HG03045 (cell line): ENCODE measurements around the gene SCYGR8.

Source experiments
- ATAC-seq: cut with Tn5 transposase; IDR thresholded peaks from one replicate; pipeline ENCODE4 v1.9.1; 2021; ENCODE audit warnings: mild to moderate bottlenecking, moderate library complexity; ENCODE audit not compliant: unreplicated experiment

Gene SCYGR8

DNA sequence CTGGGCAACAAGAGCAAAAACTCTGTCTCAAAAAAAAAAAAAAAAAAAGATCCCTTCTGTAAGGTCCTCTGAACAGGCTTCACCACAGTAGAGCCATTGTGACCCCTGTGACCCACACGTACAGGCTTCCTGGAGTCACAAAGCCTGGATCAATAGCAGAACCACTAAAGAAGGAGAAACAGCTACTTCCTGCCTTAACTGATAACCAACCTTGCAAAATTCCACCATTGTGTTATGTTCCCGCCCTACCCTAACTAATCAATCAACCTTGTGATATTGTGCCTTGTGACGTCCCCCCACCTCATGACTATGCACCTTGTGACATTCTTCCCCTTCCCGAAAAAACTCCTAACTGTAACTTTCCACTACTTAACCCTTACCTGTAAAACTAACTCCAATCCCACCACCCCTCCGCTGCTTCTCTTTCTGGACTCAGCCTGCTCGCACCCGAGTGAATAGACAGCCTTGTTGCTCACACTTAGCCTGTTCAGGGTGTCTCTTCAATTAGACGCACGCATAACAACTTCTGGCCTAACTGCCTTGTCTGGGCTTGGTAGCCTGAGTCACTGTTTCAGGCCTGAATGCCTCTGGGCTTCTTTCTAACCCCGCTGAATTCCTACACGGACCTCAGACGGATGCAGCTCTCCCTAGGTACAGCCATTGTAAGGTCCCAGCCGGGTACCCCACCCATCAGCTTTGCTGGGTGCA is 13.9 kb downstream of the SCYGR8 start:
- ATAC-seq = no peak

DNA sequence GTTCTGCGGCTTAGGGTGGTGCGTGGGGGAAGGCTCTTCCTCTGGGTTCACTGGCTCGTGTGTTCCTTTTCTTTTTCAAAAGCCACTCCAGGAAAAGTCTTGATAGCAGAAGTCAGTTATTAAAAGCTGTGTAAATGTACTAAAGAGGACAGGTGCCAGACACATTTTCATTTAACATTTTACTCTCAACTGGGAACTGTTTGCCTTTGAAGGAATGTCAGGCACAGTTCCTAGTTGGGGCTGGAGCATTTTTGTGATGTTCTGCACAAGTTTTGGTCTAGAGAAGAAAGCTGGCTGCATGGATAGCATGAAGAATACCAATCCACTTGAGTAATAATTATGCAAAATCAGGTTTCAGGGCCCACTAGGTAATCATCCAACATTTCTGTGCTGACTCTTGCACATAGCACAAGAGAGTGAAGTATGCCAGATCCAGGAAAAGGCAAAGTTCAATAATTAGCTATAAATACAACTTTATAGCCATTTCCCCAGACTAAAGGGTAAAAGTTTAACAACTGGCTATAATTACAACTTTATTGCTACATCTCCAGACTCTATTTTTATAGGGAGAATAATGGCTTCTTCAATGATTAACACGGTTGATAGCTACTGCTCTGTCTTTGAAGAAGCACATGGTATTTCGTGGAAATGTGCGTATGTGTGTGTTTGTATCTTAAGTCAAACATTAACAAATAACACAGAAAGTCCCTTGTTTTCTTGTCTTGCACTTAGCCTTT is 16.2 kb downstream of the SCYGR8 start:
- ATAC-seq = no peak

DNA sequence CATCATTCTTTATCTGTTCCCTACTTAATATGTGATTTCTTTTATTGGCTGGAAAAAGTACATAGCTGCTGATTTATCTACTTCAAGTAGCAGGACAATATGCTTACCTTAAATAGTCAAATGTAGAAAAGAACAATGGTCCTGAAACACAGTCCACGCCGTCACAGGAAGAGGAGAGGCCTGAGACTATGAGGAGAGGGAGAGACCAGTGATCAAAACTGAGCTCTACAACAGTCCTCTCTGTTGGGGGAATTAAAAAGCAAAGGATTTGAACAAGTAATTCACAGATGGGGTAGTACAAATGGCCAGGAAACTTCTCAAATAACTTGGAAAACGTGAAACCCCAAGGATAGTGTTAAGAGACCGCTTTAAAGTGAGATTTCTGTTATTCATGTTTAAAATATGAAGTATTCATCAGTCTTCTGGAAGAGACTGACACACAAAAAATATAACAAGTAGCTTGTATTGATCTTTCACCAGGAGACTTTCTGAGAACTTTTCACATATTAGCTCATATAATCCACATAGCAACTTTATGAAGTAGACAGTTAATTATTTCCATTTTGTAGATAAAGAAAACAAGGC is 20.2 kb downstream of the SCYGR8 start:
- ATAC-seq = no peak

DNA sequence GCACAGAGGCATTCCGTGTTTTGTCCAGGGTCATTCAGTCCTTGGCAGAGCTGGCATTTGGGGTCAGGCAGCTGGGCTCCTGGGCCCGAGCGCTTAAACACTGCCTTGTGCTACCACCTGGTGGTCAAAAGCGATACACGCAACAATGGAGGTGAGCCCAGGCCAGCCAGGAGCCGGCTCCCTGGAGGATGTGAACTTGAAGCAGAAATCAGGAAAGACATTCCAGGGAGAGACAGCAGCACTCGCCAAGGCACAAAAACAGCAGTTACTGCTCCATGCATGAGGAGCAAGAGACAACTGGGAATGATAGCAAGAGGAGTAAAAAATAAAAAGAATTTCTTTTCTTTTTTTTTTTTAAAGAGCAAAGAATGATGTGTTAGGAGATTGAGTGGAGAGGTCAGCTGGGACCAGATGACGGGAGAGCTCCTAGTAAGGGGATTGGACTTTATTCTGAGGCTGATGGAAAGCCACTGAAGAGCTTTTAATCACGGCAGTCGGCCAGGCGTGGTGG is 20.7 kb downstream of the SCYGR8 start:
- peak; percentile 95 for ATAC-seq

DNA sequence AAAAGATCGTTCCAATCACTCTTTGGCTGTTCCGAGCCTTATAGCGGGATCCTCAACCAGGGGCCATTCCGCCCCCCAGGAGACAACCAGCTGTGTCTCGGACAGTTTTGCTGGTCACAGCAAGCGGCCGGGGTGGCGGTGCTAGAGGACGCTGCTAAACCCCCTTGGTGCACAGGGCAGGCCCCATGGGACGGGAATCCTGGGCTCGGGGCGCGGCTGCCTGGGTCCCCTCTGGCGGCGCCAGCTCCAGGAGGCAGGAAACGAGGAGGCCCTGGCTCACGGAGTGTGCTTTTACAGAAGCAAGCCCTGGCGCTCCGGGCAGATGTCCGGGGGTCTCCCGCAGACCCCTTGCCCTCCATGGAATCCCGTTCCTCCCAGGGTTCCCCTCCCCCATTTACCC is 22.1 kb downstream of the SCYGR8 start:
- ATAC-seq = no peak

DNA sequence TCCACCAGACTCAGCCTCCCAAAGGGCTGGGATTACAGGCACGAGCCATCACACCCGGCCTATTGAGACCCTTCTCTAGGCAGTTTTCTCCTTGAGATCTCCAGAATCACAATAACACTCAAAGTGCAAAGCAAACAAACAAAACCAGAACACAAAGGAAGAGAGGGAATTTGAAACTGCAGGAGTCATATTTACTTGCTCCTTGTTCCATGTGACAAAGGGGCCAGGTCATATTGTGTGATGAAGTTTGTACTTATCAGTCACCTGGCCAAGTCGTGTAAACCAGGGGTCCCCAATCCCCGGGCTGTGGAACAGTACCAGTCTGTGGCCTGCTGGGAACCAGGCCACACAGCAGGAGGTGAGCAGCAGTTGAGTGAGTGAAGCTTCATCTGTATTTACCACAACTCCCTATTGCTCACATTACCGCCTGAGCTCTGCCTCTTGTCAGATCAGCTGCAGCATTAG is 26.5 kb downstream of the SCYGR8 start:
- no peak for ATAC-seq

DNA sequence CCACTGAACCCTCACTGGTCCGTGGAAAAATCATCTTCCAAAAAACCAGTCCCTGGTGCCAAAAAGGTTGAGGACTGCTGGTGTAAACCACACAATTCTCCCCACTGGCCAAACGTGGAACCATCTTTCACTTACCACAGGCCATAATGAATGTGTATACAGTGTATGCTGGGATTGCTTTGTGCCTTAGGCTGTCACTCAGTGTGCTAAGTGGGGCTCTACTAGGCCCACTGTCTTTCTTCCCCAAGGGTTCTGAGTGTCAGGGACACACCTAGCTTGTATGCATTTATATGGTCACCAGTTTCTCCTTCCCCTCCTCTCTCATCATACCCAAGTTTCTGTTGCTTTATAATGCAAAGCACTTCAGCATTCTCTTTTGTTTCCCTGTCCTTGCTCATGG is 27.2 kb downstream of the SCYGR8 start:
- ATAC-seq = no peak

DNA sequence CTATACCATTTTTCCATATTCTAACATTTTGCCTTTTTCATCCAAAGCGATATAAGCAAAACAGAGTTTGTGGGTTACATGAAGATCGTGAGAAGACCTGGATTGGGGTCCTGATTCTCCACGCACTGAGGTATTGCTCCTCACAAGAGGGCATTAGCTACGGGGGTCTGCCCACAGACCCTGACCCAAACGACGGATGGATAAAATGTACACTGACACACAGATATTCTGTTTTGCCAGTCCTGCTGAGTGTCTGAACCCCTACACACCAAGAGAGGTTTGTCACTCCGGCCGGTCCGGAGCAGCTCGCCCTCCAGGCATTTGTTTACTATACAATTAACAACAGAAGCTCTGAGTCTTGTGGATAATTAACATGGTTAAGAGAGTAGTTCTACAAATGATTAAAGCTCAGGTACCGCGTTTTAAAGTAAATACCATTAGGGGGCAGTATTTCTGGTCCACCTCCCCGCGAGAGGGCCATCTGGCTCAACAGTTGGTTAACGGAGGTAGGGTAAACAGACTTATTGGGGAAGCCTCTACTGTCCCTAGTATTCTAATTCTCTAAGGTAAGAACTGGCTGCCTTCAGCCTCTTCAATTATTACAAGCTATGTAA is 28.4 kb downstream of the SCYGR8 start:
- ATAC-seq = no peak

DNA sequence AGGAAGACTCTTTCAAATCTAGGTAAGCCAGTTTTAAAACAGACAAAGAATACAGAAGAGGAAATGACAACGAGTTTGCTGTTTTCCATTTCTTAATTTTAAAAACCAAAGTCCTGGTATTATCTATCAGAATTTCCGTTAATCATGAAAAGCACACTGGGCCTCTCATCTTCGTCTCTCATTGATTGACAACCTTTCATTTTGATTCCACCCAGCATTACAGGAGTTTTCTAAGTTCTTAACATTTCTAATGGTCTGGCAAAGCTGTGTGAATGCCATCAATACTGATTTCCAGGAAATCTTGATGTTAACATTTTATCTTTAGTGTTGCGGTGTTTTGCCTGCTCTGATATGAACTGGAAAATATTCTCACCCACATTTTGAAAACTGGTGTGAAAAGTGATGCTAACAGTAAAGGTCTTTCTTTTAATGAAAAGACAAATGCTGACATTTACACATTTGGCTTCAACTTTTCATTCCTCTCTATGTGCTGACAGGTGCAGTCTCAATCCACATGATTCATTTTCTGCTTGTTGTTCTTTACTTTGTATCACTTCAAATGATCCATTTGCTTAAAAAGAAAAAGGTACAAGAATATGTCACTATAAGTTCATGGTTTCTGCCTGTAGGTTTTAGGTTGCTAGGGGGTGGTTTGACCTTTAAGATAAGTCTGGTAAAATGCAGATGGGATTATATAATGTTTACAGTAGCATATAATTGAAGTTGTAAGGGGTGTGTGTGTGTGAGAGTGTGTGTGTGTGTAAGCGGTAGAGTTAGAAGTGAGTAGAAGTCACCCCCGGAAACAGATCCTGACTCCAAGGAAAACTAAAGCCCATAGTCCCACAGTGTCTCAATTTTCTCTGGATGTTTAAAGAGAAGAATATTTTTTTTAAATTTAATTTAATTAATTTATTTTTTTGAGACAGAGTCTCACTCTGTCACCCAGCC is 29.5 kb downstream of the SCYGR8 start:
- ATAC-seq = no peak

DNA sequence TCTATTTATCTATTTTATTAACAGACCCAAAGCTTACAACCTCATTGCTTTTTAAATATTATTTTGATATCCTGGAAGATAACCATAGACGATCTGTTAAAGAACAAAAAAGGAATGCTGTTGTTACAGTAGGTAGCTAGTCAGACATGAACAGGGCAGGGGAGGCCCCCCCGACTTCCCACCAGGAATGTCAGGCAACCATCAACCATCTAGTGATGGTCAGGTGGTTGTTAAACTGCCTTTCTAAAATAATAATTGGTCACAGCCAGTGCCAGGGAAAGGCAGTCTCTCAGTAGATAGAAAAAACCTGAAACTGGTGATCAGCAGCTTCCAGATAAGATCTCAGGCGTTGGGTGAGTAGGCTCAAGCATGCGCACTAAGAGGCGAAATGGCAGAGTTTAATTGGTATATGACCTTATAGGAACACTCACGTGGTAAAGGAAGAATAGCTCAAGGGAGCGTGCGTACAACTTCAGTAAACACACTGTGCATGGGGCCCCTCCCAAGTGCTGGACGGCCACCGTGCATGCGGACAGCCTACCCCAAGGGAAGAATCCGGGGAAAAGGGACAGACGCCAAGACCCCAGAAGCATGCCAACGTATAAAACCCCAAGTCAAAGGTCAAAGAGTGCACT is 35.4 kb downstream of the SCYGR8 start:
- no peak for ATAC-seq

DNA sequence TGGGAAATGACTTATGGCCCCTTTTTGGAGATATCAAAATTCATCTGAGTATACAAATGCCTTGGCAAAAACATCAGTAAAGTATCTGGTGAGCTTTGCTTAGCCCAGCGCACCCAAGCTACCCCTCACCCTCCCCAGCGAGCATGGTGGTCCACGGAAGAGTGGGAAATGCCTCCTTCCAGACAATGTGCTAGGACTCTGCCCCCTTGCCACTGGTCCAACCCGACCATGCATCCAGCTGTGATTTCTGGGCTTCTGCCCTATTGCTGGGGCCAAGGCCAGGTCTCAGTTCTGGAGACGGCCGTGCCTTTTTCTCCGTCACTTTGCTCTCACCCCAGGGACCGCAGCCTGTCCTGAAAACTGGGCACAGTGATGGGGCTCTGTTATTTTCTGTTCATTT is 36.1 kb downstream of the SCYGR8 start:
- no peak for ATAC-seq

DNA sequence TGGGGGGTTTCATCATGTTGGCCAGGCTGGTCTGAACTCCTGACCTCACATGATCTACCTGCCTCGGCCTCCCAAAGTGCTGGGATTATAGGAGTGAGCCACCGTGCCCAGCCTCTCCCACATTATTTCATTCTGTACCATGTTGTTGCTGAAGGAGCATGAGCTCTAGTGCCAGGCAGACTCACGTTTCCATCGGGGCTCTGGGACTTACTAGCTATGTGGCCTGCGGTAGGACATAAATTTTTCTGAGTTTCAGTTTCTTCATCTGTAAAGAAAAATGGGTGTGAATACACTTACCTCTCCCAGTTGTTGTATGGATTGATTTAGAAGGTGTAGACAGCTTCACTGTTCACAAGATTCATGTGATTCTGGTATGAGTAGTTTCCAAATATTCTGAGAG is 37.1 kb downstream of the SCYGR8 start:
- ATAC-seq = no peak

DNA sequence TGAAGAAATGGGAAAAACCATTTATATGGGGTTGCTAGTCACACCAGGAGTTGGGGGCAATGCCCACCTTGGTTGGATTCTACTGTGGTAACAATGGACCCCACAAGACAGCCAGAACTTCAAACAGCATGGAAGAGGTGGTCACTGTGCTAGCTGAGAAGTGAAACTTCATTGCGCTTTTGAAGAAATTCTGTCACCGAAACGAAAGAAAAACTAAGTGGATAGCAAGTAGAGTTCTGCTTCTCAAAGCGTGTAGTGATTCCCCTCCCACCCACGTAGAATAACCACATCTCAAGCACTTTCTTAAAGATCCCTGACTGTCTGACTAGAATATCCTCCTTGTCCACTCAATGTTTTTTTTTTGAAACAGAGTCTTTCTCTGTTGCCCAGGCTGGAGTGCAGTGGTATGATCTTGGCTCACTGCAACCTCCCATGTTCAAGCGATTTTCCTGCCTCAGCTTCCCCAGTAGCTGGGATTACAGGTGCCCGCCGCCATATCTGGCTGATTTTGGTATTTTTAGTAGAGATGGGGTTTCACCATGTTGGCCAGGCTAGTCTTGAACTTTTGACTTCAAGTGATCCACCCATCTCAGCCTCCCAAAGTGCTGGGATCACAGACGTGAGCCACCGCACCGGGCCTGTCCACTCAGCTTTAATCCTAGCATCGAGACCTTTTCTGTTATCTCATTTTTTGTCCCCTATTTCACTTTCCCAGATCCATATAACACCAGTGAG is 37.9 kb downstream of the SCYGR8 start:
- peak; percentile 99 for ATAC-seq

DNA sequence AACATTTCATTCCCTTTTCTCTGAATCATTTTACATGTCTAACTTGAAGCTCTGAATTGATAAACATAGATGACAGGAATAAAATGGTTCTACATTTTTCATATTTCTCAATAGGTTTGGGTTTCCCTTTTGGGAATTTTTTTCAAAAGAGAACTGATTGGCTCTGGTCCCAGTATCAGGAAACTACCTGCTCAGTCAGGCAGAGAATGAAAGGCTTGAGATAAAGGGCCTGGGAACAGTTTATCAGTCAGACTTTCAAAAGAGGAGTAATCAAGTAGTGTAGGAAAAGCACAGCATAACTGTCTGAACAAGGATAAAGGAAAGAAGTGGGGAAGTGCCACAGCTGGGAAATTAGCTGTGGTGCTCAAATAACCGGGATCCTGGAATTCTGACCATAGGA is 39.6 kb downstream of the SCYGR8 start:
- no peak for ATAC-seq

DNA sequence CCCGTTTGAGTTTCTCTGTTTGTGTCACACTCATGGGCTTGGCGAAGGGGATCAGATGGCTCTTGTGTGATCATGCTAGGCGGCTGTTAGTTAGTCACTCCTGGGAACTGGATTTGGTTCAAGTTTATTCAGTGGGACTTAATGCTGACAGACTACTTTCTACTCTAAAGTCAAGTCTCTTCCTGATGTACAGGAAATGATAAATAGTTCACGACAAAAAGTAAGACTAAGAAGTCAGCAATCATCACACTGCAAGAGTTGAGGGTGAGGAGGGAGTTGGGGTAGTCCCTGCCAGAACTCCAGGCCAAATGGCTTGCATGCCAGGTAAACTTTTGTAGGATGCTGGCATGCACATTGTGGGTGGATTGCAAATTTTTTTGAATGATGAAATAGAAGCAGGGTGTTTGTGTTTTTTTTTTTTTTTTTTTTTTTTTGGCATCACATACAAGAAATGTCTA is 42.9 kb downstream of the SCYGR8 start:
- ATAC-seq = no peak

DNA sequence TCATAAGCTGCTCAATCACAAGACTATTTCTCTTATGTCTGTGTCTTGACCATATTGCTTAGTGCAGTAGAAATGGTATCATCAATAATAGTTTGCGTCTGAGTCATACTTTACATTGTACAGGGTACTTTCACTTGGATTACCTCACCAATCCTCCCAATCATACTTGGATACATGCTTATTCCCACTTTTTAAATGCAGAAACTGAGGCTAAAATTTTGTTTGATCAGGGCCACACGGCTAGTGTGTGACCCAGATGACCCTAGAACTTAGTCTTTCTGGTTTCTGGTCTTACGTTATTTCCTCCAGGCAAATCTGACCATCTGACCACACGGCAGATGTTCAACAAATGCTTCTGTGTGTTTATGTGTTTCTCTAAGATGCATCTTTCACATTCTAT is 44.1 kb downstream of the SCYGR8 start:
- ATAC-seq = no peak

DNA sequence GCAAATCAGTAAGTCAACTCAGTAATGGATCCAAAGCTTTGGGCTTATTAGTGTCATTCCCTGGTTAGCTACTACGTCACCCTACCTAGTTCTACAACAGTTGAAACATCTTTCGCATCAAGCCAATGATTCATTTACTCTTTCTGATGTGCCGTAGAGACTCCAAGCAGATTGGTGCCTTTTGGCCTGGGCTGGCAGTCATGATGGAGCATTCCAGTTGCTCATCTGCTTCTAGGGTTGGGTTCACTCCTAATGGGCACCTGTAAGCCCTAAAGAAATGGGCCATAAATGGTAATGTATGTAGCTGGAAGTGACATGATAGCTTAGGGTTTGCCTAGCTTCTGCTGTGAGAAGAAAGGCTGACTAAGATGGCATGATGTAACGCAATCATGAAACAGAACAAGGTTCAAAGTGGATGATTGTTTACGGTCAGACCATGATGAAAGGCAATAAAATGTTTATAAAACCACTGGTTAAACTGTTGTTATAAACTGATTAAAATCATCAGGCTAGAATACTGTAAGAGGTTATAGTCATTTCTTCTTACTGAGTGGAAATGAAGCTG is 47.5 kb downstream of the SCYGR8 start:
- ATAC-seq = no peak
